Panc1 (cell line): ENCODE measurements around the gene MPPED2. TPM values are rescaled to one million over a fixed set of nuclear protein-coding genes. Genes with fewer than 3 reads are reported as not detected.

Experiments used
- ATAC-seq: fragments of 200-7000 bp; cut with Tn5 transposase; 2 replicates; pipeline ENCODE4 v1.9.1; 2020; ENCODE audit warnings: mild to moderate bottlenecking, moderate library complexity
- BruUV-seq: library from RNA; stranded (reverse); fragments of 400-500 nt; replicated peaks from 2 replicates; lab custom pipeline; 2021; lab: Mats Ljungman, UMichigan
- CTCF ChIA-PET: fragments of 300-600 bp; sonication (Branson Sonifier 250); formaldehyde crosslinking; loops from one replicate; lab custom pipeline; 2022; ENCODE audit warnings: antibody characterized with exemption; lab: Charles Lee
- POLR2A ChIA-PET: fragments of 300-600 bp; sonication (Branson Sonifier 250); formaldehyde crosslinking; loops from one replicate; lab custom pipeline; 2022; ENCODE audit warnings: antibody characterized with exemption; lab: Charles Lee
- DNase-seq: peaks from one replicate; pipeline ENCODE4 v3.0.0-alpha.2; 2010; ENCODE audit warnings: low read depth, low spot score
- H3K27ac ChIP-seq: 2 replicates; pipeline ENCODE4 v1.5.1; 2011; ENCODE audit warnings: mild to moderate bottlenecking, low read length, inconsistent platforms
- H3K27me3 ChIP-seq: fragments of 200-500 bp; sonication (Bioruptor generic); 2 replicates; pipeline ENCODE4 v1.6.0; 2014; ENCODE audit warnings: low read length, inconsistent platforms; ENCODE audit not compliant: control insufficient read depth, insufficient read depth
- H3K36me3 ChIP-seq: fragments of 200-500 bp; sonication (Bioruptor generic); 2 replicates; pipeline ENCODE4 v1.5.1; 2014; ENCODE audit warnings: inconsistent platforms, mild to moderate bottlenecking, low read length, moderate library complexity; ENCODE audit not compliant: control insufficient read depth, insufficient read depth
- H3K4me1 ChIP-seq: 2 replicates; pipeline ENCODE4 v1.5.1; 2011; ENCODE audit warnings: inconsistent platforms, mild to moderate bottlenecking, low read length, moderate library complexity; ENCODE audit not compliant: control insufficient read depth, insufficient read depth
- H3K4me3 ChIP-seq, 2 experiments: 2 replicates each; pipeline ENCODE4 v1.5.1; 2011 to 2012; ENCODE audit warnings: low read depth in 2 of 2, low read length in 2 of 2, mild to moderate bottlenecking in 2 of 2, inconsistent platforms in 1 of 2, moderate library complexity in 1 of 2
- H3K9me3 ChIP-seq: fragments of 200-500 bp; sonication (Bioruptor generic); 2 replicates; pipeline ENCODE4 v1.5.1; 2014; ENCODE audit warnings: low read depth, mild to moderate bottlenecking, inconsistent platforms, low read length, moderate library complexity; ENCODE audit not compliant: control insufficient read depth, insufficient read depth
- POLR2AphosphoS5 ChIP-seq: IDR thresholded peaks from 2 replicates; pipeline ENCODE4 v1.6.1; 2012; ENCODE audit warnings: mild to moderate bottlenecking, low read depth, low read length, moderate library complexity
- SIN3A ChIP-seq: IDR thresholded peaks from 2 replicates; pipeline ENCODE4 v1.6.1; 2012; ENCODE audit warnings: low read depth, mild to moderate bottlenecking, low read length, moderate library complexity, borderline replicate concordance; ENCODE audit not compliant: insufficient read depth
- TCF7L2 ChIP-seq: IDR thresholded peaks from 2 replicates; pipeline ENCODE4 v1.6.1; 2011; ENCODE audit warnings: mild to moderate bottlenecking, low read depth, low read length, inconsistent platforms
- in situ Hi-C: cut with HindIII; loops from 2 replicates; pipeline ENCODE4 v1.10.0; 2016; ENCODE audit warnings: low sequenced_read_pairs, low pct_unique_long_range_greater_than_20kb
- intact Hi-C: fragments of 100-400 bp; cut with micrococcal nuclease; formaldehyde crosslinking; loops from one replicate; pipeline ENCODE4 v1.10.0; 2022; ENCODE audit not compliant: unreplicated experiment
- total RNA-seq: library from RNA; stranded (reverse); gene quantifications from one replicate; pipeline ENCODE4 v1.2.1, GENCODE V29; 2021; ENCODE audit not compliant: unreplicated experiment
- TF ChIP-seq, protein P1 (sequence below): fragments of 450-650 bp; IDR thresholded peaks from 2 replicates; pipeline ENCODE4 v1.5.1; 2017; ENCODE audit warnings: mild to moderate bottlenecking
- TF ChIP-seq, protein P2 (sequence below), 2 experiments: IDR thresholded peaks; 2 replicates each; pipeline ENCODE4 v1.6.1; 2011 to 2012; ENCODE audit warnings: low read depth in 2 of 2, control low read depth in 1 of 2, low read length in 1 of 2, mild to moderate bottlenecking in 1 of 2, moderate library complexity in 1 of 2; ENCODE audit not compliant: insufficient read depth in 1 of 2

MPPED2 gene
- total RNA-seq, 1 experiment from 2014 or later, result not detected

DNA sequence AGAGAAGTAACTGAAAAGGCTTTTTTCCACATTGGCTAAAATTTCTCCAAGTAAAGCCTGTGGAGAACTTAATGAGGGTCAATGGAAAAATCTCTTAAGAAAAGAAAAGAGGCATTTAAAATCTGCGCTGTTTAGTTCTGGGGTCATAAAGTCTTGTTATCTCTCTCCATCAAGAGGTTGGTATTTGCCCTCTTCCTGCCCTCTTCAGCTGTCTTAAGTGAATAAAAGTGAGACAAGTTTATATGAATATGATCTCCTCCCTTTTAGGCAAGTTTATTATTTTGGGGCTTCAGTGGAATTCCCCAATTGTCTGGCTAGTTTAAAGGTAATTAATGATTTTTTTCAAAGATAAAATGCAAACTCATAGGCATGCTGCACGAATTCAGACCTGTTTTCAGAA lies 173.6 kb downstream of the MPPED2 start:
- no TSS peak for BruUV-seq
- Histone ChIP-seq H3K36me3 (no peaks in the 10 kb centered on the region), H3K27me3 (no peaks in the 10 kb centered on the region; the same call in 1 of the 2 replicates), H3K4me1 (no peaks in the 10 kb centered on the region), H3K4me3 (no peak overlapping the region), H3K9me3 (no peaks in the 10 kb centered on the region), H3K27ac (no peak overlapping the region)
- ChIA-PET POLR2A (no interaction called here), CTCF (no interaction called here)
- ATAC-seq (no peak), DNase-seq (no peak)
- in situ Hi-C loops (no loop called here), intact Hi-C loops (no loop called here)
- TF ChIP-seq POLR2AphosphoS5, result no peak
- TF ChIP-seq TCF7L2, result no peak
- TF ChIP-seq, protein P1, sequence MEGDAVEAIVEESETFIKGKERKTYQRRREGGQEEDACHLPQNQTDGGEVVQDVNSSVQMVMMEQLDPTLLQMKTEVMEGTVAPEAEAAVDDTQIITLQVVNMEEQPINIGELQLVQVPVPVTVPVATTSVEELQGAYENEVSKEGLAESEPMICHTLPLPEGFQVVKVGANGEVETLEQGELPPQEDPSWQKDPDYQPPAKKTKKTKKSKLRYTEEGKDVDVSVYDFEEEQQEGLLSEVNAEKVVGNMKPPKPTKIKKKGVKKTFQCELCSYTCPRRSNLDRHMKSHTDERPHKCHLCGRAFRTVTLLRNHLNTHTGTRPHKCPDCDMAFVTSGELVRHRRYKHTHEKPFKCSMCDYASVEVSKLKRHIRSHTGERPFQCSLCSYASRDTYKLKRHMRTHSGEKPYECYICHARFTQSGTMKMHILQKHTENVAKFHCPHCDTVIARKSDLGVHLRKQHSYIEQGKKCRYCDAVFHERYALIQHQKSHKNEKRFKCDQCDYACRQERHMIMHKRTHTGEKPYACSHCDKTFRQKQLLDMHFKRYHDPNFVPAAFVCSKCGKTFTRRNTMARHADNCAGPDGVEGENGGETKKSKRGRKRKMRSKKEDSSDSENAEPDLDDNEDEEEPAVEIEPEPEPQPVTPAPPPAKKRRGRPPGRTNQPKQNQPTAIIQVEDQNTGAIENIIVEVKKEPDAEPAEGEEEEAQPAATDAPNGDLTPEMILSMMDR, result no peak
- TF ChIP-seq SIN3A, result no peak
- TF ChIP-seq, protein P2, sequence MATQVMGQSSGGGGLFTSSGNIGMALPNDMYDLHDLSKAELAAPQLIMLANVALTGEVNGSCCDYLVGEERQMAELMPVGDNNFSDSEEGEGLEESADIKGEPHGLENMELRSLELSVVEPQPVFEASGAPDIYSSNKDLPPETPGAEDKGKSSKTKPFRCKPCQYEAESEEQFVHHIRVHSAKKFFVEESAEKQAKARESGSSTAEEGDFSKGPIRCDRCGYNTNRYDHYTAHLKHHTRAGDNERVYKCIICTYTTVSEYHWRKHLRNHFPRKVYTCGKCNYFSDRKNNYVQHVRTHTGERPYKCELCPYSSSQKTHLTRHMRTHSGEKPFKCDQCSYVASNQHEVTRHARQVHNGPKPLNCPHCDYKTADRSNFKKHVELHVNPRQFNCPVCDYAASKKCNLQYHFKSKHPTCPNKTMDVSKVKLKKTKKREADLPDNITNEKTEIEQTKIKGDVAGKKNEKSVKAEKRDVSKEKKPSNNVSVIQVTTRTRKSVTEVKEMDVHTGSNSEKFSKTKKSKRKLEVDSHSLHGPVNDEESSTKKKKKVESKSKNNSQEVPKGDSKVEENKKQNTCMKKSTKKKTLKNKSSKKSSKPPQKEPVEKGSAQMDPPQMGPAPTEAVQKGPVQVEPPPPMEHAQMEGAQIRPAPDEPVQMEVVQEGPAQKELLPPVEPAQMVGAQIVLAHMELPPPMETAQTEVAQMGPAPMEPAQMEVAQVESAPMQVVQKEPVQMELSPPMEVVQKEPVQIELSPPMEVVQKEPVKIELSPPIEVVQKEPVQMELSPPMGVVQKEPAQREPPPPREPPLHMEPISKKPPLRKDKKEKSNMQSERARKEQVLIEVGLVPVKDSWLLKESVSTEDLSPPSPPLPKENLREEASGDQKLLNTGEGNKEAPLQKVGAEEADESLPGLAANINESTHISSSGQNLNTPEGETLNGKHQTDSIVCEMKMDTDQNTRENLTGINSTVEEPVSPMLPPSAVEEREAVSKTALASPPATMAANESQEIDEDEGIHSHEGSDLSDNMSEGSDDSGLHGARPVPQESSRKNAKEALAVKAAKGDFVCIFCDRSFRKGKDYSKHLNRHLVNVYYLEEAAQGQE (IDR thresholded peaks at IDR 0.05; ENCODE audit: insufficient read depth in 1 of 2, low read depth in 2 of 2, low read length in 1 of 2), result no peak

DNA sequence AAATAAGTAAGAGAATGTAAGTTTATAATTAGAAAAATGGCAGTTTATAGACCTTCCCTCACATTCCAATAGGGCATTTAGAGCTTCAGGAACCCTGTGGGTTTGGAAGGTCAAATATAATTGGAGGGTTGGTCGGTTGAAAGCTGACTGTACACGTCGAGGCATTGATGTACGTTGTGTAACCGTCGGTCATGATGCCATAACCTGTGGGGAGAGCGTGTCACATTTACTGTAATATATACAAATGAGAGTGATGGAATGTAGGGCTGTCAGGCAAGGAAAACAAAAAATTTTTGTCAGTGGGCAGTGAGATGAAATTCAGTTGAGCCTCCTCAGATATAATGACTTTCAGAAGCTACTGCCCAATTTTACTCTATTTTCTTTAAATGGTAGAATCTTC lies 174.8 kb downstream of the MPPED2 start:
- no peak overlapping the region for H3K4me3 ChIP-seq
- no TSS peak for BruUV-seq
- DNase-seq, result no peak
- in situ Hi-C loops, result no loop called here
- ATAC-seq, result no peak
- intact Hi-C loops, result no loop called here
- ChIA-PET CTCF (no interaction called here), POLR2A (no interaction called here)
- H3K9me3 ChIP-seq, result no peaks in the 10 kb centered on the region
- H3K27me3 ChIP-seq, result no peaks in the 10 kb centered on the region; the same call in 1 of the 2 replicates
- no peaks in the 10 kb centered on the region for H3K36me3 ChIP-seq
- H3K27ac ChIP-seq, result no peak overlapping the region
- H3K4me1 ChIP-seq, result no peaks in the 10 kb centered on the region
- no peak for TF ChIP-seq TCF7L2
- no peak for TF ChIP-seq SIN3A
- no peak for TF ChIP-seq POLR2AphosphoS5

DNA sequence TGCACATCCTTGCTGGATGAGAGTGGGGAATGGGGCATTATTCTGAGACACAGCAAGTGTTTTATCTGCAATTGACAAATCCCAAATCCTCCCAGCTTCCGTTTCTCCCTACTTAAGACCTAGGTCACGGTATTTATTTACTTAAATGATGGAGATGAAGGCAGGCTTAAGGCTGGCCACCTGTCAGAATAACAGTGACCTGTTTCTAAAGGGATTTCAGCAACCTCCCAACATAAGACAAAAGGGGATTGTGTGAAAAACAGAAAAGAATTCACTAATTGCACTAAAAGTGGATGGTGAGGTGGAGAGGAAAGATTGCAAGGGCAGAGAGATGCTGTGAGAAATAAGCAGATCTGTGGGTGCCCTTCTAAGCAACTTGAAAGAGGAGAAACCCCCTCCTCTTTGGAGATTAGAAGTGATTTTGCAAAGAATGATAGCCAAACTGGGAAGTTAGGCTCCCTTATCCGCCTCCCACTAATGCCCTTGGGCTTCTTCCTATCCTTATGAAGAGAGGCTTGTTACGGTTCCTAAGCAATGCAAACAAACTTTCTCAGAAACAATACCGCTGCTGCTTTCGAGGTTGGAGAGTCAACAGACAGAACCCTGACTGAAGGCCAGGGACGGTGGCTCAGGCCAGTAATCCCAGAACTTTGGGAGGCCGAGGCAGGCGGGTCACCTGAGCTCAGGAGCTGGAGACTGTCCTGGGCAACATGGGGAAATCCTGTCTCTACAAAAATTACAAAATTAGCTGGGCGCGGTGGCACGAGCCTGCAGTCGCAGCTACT lies 179.0 kb downstream of the MPPED2 start:
- Histone ChIP-seq H3K9me3 (no peaks in the 10 kb centered on the region), H3K4me1 (no peaks in the 10 kb centered on the region), H3K27ac (no peak overlapping the region), H3K27me3 (no peaks in the 10 kb centered on the region; the same call in 1 of the 2 replicates), H3K36me3 (no peaks in the 10 kb centered on the region), H3K4me3 (no peak overlapping the region)
- ChIA-PET POLR2A (no interaction called here), CTCF (no interaction called here)
- DNase-seq (no peak), ATAC-seq (no peak)
- in situ Hi-C loops, result no loop called here
- TF ChIP-seq TCF7L2 (no peak), SIN3A (no peak)
- TF ChIP-seq, protein P2 (IDR thresholded peaks at IDR 0.05; ENCODE audit: insufficient read depth in 1 of 2, low read depth in 2 of 2, low read length in 1 of 2), result no peak
- intact Hi-C loops, result no loop called here
- no TSS peak for BruUV-seq
